ENCODE data around the gene LPCAT3.
"Not testable (repeated sequence)": the region's sequence is repeated elsewhere in the genome, so short reads cannot be mapped to it uniquely, and the experiment has no call there.

LPCAT3 gene

GRCh38 chr12:7016958-7017571 is 1.2 kb downstream of the LPCAT3 start:
- peak overlapping the region; percentile 85; the same call in 1 of the 2 replicates for H3K27ac ChIP-seq
- TF ChIP-seq CTCF (conservative IDR thresholded peaks at IDR 0.05), result no peak
- no peak for TF ChIP-seq ZFX (IDR thresholded peaks at IDR 0.05)

- TF ChIP-seq ZFX (IDR thresholded peaks at IDR 0.05) (no peak), CTCF (conservative IDR thresholded peaks at IDR 0.05) (no peak)
- peak overlapping the region; percentile 9 for H3K27ac ChIP-seq
Observed at GRCh38 chr12:7015555-7016370, 2.5 kb downstream of the LPCAT3 start.

GRCh38 chr12:7013101-7013500 is 5.2 kb downstream of the LPCAT3 start:
- no peak overlapping the region for H3K27ac ChIP-seq
- no peak for TF ChIP-seq CTCF (conservative IDR thresholded peaks at IDR 0.05)
- TF ChIP-seq ZFX (IDR thresholded peaks at IDR 0.05), result no peak

GRCh38 chr12:7012024-7012607 is 6.2 kb downstream of the LPCAT3 start:
- no peak for TF ChIP-seq CTCF (conservative IDR thresholded peaks at IDR 0.05)
- no peak for TF ChIP-seq ZFX (IDR thresholded peaks at IDR 0.05)

GRCh38 chr12:7011398-7011797 is 6.9 kb downstream of the LPCAT3 start:
- H3K27ac ChIP-seq, result not testable (repeated sequence)

More at GRCh38 chr12:7012024-7012607, 6.2 kb downstream of the LPCAT3 start:
- no peak overlapping the region for H3K27ac ChIP-seq

GRCh38 chr12:7009512-7009911 is 8.8 kb downstream of the LPCAT3 start:
- TF ChIP-seq CTCF (conservative IDR thresholded peaks at IDR 0.05) (no peak), ZFX (IDR thresholded peaks at IDR 0.05) (no peak)
- H3K27ac ChIP-seq, result no peak overlapping the region

- H3K27ac ChIP-seq, result no peak overlapping the region
- TF ChIP-seq ZFX (IDR thresholded peaks at IDR 0.05), result no peak
- no peak for TF ChIP-seq CTCF (conservative IDR thresholded peaks at IDR 0.05)
Observed at GRCh38 chr12:7008864-7009263, 9.4 kb downstream of the LPCAT3 start.
